ENCODE results near the gene ARHGAP15. TPM values are rescaled to one million over a fixed set of nuclear protein-coding genes. Genes with fewer than 3 reads are reported as not detected.

ARHGAP15 gene
- total and polyA plus RNA-seq, 12 donors: 4.7 to 33.8 (median 10.4) TPM

- no peak for DNase-seq
- intact Hi-C loops (cut with DNase I): no loop called here
- WGBS, 4 donors: 29 to 41% (median 33%) methylated on average over 4 of the region's 4 CpGs
- no peaks in the 10 kb centered on the region for H3K27me3 ChIP-seq
- no peak overlapping the region for H3K27ac ChIP-seq
- H3K4me1 ChIP-seq (replicated peaks in 1 of 2): no peaks in the 10 kb centered on the region
- no peaks in the 10 kb centered on the region for H3K36me3 ChIP-seq (replicated peaks in 1 of 2)
- H3K4me3 ChIP-seq: no peak overlapping the region
- no peaks in the 10 kb centered on the region for H3K9me3 ChIP-seq (replicated peaks in 1 of 3)
- TF ChIP-seq CTCF (IDR thresholded peaks at IDR 0.05) (no peak), POLR2A (IDR thresholded peaks at IDR 0.05) (no peak)
These were observed 5.3 kb upstream of the ARHGAP15 start for GRCh38 chr2:143123911-143124310.

- 66 to 79% (median 72%) methylated on average over 2 of the region's 2 CpGs for WGBS, 4 donors
- TF ChIP-seq CTCF (IDR thresholded peaks at IDR 0.05) (no peak), POLR2A (IDR thresholded peaks at IDR 0.05) (no peak)
These were observed 4.8 kb upstream of the ARHGAP15 start for GRCh38 chr2:143124445-143124844.

GRCh38 chr2:143125717-143126116, 3.5 kb upstream of the ARHGAP15 start:
- Histone ChIP-seq H3K36me3 (replicated peaks in 1 of 2) (no peaks in the 10 kb centered on the region), H3K4me1 (replicated peaks in 1 of 2) (no peaks in the 10 kb centered on the region), H3K4me3 (no peak overlapping the region), H3K9me3 (replicated peaks in 1 of 3) (no peaks in the 10 kb centered on the region), H3K27me3 (no peaks in the 10 kb centered on the region), H3K27ac (no peak overlapping the region)
- TF ChIP-seq CTCF (IDR thresholded peaks at IDR 0.05) (no peak), POLR2A (IDR thresholded peaks at IDR 0.05) (no peak)
- no peak for DNase-seq
- WGBS, 4 donors: 59 to 72% (median 68%) methylated on average over 2 of the region's 2 CpGs
- intact Hi-C loops (cut with DNase I): no loop called here

More at GRCh38 chr2:143124445-143124844, 4.8 kb upstream of the ARHGAP15 start:
- intact Hi-C loops (cut with DNase I): no loop called here
- no peaks in the 10 kb centered on the region for H3K9me3 ChIP-seq (replicated peaks in 1 of 3)
- H3K36me3 ChIP-seq (replicated peaks in 1 of 2): no peaks in the 10 kb centered on the region
- no peaks in the 10 kb centered on the region for H3K27me3 ChIP-seq
- H3K4me1 ChIP-seq (replicated peaks in 1 of 2): no peaks in the 10 kb centered on the region
- H3K4me3 ChIP-seq: no peak overlapping the region
- DNase-seq: no peak
- H3K27ac ChIP-seq: no peak overlapping the region

GRCh38 chr2:143132355-143132754, 3.1 kb downstream of the ARHGAP15 start:
- peaks cover 0 to 3% (median 0%) of the 10 kb centered on the region in 3 donors for H3K9me3 ChIP-seq (replicated peaks in 1 of 3)
- H3K36me3 ChIP-seq (replicated peaks in 1 of 2): no peaks in the 10 kb centered on the region
- H3K27me3 ChIP-seq: no peaks in the 10 kb centered on the region
- no peaks in the 10 kb centered on the region for H3K4me1 ChIP-seq (replicated peaks in 1 of 2)
- no peak for DNase-seq
- no peak overlapping the region for H3K27ac ChIP-seq
- no peak for TF ChIP-seq CTCF (IDR thresholded peaks at IDR 0.05)
- no peak for TF ChIP-seq POLR2A (IDR thresholded peaks at IDR 0.05)
- H3K4me3 ChIP-seq: no peak overlapping the region
- intact Hi-C loops (cut with DNase I): no loop called here
- 60 to 88% (median 69%) methylated on average over 2 of the region's 2 CpGs for WGBS, 4 donors

All from adrenal gland (tissue), 12 donors.